Measurements from ENCODE around the gene SNX11.
A peak's percentile ranks its signal among the peaks of the same experiment; 100 is the strongest.

The SNX11 gene

DNA sequence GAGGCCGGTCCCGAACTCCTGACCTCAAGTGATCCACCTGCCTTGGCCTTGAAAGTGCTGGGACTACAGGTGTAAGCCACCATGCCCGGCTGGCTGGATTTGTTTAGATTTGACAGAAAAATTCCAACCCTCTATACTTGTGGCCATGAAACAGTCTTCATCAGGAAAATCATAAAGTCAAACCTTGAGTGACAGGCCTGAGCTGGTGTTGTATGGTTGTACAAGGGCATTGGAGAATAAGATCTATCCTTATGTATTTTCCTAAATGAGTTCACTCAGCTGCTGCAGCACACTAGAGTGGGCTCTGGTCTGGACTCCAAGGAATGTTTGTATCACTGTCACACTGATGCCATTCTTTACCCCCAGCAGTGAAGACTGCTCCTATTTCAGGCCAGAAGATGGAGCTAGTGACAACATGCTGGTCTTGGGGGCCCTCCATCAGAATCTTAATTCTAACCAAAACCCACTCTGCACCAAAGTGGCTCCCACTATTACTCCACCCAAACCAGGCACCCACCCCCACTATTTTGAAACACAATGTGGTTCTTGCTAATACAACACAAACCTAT, 27.4 kb downstream of the SNX11 start:
- FAIRE-seq: no peak

DNA sequence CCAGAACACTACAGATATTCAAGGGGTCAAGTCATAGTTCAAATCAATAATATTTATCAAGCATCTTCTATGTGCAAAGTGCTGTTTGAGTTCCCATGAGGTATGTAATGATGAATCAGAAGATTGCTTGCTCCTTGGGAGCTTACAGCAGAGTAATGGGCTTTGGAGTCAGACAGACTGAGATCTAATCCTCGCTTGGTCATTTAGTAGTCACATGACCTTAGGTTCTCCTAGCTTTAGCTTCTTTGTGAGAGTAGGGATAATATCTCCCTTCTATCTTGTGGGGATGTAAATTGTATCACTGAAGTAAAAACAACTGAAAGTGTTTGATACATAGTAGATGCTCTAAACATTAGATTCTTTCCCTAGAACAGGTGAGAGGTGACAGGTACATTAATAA, 30.1 kb downstream of the SNX11 start:
- no peak for FAIRE-seq

DNA sequence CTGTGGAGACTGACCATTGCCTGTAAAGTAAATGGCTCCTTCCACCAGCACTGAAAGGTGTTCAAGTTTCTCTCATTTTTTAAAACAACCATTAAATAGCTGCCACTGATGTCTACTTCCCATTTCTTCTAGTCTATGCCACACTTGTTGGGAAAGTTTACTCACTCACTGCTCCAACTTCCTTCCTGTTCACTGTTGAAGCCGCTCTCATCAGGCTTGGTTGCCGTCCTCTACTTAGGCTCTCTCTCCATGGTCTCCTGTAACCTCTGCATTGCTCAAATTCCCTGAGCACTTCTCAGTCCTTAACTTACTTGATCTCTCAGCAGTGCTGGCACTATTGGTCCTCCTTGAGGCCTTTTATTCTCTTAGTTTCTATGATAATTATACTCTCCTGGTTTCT, 32.4 kb downstream of the SNX11 start:
- FAIRE-seq: no peak

DNA sequence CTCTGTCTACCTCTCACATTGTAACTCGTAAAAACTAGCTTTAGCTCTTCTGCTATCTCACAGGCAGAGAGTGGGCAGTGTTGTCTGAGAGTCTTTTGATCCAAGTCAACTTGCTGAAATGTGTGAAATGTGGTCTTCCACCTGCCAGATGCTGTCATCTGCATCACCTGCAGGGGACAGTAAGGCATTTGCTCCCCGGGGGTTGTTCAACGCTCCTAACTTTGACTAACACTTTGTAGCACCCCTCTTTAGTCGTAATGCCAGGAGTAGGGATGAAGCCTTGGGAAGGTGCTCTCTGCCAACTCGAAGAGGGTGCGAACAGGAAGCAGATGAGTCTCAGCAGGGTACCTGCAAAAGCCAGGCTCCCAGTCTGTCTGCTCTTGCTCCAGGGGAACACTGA, 36.1 kb downstream of the SNX11 start:
- no peak for FAIRE-seq

DNA sequence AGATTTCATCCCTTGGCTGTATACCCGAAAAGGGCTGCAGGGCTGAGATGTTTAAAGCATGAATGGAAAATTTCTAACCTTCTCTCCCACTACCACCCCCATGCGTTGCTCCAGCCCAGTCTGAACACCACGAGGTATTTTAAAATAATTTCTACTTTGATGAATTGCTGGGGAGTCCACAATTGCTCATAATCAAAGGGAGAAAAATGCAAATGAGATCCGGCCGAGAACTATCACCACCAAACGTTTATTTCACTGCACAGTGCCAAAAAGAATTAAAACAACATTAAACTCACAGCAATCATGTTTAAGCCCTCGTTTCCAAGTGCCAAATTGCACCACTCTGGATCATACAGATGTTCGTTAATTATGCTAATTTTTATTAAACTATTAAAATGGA, 36.7 kb downstream of the SNX11 start:
- FAIRE-seq: no peak

DNA sequence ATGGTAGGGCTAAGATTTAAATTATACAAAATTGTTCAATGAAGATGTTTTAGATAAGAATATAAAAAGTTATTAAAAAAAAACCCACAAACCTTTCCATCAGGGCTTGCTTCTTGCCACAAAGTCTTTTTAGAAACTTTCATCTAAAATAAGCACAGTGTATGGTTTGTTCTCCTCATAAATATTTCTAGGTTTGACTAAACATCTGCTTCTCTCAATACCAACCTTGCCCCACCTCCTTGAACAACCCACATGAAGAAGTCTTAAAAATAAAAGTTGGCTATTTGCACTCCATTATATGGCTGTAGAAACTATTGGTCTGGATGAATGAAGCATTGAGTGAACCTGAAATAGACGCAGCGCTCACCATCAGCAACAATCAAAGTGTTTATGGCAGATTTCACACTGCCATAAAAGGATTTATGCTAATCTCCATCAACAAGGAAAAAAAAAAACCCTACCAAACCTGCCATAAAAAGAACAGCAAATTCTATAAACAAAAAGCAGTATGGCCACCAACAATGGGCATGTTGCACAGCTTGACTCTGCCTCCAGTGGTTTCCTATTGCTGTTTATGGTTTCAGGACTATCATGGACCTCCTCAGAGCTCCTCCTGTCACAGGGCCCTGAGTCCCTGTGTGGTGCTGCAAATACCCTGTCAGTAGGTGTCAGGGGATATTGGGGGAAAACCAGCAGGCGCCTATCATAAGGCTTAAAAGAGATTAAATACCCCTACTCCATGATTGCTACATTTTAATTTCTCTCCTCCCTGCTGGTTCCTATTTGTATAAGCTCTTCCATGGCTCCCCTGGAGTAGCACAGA, 37.6 kb downstream of the SNX11 start:
- FAIRE-seq: no peak

DNA sequence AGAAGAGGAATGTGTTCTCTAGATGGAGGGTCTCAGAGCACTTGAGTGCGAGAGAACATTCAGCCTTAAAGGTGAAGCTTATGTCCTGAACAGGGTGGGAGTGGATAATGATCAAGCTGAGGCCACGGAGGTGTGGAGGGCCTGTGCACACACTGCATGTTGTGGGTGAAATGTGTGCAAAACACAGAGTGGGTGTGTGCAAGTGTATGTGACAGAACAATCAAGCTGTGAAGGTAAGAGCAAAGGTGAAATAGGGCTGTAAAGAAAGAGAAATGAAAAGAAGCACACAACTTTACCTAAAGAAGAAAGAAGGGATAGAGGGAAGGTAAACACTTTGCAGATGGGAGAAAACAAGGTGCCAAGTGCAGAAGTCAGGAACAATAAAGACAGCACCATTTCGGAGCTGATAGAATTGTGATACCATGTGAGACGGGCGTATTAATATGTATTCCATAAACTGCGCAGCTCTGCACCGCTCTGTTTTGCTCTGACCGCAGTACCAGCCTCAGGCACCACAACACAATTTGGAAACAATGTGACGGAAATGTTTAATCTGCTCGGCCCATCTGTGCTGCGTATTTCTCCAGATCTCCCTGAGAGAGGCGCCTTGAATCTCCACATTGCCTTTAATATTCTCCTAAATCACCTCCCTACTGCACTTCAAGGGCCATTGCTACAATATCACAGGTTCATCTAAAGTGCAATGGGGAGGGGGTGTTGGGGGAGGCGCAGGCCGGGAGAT, 40.6 kb downstream of the SNX11 start:
- peak; percentile 60 for FAIRE-seq

DNA sequence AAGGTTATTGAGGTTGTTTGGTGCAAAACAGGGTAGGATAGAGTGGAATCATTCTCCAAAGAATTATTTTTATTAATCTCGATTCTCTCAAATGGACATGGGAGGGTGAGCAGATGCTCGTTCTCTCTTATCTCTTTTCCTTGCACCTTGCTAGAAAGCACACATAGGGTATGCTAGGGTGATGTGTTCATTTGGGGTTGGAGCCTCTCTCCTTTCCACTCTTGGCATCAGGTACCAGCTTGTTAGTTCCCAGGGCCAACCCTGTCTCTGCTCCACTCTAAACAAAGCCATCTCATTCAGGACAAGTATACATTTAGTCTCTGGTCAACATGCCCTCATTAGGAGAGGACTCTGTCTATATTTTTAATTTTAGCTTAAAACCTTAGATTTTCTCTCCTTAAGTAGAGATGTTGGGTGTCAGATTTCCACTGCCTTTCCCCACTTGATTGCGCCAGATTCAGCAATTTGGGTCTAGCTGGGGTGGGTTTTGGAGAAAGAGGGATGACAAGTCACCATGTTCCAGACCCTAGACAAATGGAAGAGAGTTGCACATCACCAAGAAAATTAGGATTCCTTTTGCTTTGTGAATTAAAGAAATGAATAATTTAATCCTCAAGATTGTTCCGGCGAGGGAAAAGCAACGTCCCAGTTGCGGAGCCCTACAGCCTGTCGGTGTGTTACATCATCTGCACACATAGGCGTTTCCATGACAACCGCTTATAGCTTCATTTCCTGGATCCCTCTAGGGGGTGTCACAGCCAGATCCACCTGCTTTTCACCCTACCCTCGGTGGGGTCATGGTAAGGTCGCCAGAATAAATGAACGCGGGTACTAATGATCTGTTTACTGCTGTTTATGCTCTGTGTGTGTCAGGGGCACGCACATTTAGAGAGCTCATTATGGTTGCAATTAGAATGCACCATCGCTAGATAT, 41.6 kb downstream of the SNX11 start:
- FAIRE-seq: peak; percentile 74

DNA sequence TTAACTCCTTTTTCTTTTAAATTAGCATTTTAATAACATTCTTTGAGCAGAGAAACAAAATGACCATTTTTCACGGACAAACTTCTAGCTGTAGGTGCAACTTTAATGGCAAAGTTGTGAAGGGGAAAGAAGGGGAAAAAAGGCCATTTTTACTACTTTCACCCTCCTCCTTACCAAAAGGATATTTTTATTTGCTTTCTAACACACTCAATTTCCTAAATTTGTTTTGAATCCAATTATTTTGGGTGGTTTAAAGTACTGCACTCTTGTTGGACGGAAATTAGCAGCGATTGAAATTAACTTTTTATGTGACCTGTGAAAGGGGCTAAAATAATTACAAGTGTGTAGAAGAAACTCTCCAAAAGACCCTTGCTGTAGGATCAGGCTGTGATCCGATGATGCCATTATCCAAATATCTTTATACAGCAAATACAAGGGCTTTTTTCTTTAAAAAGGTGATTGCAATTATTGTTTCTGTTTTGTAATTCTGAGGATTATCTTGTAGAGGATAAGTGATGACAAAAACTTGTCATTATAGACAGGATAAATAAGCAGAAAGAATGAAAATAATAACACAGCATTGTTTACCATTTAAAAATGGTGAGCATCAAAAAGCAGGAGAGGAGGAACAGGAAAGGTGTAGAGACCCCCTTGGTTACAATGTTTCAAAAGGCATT, 42.4 kb downstream of the SNX11 start:
- FAIRE-seq: no peak

DNA sequence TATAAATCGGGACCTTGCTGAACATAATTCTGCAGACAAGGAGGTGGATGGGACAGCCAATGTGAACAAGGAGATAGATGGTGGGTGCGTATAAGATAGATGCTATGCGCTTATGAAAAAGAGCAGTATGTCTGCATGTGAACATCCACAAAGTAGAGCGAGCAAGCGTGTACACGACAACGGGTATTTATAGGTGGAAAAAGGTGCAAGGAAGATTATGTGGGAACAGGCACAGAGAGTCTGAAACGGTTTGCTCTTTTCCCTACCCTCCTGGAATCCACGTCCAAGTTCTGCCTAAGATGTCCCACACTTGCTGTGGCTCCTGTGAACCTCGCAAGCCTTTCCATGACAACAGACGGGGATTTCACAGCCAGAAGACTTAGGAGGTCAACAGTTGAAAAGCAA, 43.0 kb downstream of the SNX11 start:
- FAIRE-seq: no peak

DNA sequence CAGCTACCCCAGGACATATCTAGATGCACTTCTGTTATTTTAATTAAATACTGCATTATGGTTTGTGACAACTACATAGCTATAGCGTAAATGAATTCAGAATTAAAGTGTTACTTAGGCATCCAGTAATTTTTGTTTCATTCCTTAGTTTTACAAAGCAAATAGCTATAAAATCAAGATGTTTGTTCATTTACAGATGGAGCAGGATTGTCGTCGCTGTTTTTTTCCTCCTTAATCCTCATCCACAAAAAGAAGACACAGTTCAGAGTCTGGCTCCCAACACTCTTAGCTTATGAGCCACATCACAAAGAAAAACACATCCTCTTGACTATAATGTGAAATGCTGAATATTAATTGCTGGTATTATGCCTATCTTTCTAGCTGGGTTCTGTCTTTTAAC, 43.7 kb downstream of the SNX11 start:
- FAIRE-seq: no peak

DNA sequence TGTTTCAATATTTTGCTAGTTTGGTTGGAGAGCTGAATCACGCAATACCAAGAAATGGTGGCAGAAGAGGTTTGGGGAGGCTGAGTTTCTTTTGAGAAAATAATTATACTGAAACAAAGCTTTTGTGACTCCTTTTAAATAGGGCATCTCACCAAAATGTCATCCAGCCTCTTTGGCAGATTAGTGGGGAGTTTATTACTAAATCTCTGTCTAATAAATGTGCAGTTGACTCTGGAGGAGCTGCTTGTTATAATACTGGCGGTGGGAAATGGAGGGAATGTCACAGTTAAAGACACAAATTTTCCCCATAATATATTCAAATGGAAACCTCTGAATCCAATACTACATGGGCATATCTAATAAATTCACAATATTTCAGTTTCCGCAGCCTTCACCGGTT, 44.7 kb downstream of the SNX11 start:
- FAIRE-seq: no peak

DNA sequence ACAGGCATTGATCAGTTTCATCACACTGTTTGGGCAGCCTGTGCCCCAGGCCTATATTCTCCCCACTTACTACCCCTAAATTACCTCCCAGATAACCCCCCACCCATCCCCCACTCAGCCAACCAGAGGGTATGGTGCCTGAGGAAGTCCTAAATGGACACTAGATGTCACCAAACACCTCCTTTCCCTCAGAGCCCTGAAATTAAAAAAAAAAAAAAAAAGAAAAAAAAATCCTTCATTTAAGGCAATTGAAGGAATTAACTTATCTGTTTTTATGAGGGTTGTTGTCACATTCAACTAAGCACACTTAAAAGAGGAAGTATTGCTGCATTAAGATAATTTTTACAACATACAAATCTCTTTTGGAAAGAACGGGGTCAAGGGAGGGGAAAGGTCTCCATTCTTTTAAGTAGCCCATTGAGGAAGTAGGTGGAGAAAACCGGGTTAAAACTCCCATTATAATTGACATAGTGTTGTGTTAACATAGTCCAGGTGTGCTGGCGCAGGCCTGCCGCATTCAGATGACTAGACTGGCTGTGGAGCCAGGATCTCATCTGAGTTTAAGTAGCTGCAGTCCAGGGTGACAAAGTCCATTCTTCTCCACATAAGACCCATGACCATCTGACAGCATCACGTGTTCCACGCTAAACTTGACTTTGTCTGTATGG, 46.3 kb downstream of the SNX11 start:
- peak; percentile 89 for FAIRE-seq

DNA sequence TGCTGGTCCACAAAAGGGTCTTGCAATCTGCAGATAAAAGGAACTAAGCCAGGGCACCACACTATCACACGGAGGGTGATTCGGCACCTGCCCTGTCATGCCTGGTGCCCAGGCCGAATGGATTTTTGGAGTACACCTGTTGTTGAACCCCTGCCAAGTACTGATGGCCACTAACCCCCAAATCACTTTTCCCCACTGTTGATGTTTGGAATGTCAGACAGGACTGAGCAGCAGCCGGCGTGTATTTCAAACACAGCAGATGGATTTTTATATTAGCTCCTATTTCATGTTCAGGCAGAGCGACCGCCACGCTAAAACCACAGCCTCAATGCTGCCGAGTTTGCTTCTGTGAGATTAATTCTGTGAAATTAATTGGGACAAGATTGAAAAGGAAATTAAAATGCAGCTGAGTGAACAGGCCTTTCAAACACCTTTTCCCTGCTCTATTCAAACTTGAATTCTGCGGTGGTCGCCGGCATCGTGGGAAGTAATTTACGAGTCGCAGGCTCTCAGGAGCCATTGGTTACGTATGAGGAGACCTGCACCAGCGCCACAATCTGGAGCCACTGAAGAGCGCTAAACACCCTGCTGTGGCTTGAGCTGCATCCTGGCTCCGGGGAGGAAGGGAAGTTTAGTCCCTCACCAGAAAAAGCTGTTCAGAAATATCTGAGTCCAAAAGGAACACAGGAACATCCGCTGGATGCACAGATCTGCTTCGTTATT, 48.5 kb downstream of the SNX11 start:
- no peak for FAIRE-seq

DNA sequence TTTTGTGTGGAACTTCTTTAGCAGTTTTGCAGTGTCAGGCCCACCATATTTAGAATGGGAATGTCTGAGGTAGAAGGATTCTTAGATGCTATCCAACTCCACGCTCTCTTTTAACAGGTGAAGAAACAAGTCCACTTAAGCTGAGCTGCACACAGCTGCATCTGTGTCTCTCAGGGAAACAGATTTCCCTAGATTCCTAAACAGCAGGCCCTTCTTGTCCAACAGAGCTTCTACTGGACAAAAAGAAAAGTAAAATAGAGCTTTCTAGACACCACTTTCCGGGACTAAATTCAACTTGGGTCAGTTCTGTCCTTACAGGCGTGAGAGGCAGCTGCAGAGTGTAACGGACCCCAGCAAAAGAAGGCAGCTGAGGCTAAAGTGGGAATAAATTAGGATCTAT, 51.7 kb downstream of the SNX11 start:
- FAIRE-seq: no peak

DNA sequence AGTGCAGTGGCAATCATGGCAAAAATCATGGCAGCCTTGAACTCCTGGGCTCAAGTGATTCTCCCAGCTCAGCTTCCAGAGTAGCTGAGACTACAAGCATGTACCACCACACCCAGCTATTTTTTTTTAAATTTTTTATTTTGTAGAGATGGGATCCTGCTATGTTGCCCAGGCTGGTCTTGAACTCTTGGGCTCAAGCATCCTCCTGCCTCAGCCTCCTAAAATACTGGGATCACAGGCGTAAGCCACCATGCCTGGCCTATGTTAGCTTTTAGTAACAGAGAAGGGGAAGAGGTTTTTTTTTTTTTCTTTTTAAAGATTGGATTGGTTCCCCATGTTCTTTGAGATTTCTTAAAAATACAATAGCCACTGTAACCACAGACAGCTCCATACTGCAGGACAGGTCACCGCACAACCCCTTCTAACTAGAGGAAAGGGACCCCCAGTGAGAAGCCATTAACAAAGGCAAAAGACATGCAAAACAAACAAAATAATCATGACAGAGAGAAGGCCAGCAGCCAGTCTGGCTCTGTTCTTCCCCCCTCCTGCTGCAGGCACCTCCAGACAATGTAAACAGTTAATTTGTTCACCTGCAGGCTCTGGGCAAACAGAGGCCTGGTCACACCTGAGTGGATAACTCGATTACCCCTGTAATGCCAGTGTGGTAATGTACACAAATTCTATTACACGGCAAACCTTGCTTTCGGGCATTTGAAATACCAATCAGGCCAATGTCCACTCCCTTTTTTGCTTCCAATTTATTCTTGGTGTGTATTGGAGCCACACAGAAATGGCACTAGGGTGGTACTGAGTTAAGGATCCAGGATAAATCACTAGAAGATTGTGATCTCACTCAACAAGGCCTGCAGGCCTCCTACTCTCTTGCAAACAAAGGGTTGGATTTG, 52.9 kb downstream of the SNX11 start:
- FAIRE-seq: no peak

DNA sequence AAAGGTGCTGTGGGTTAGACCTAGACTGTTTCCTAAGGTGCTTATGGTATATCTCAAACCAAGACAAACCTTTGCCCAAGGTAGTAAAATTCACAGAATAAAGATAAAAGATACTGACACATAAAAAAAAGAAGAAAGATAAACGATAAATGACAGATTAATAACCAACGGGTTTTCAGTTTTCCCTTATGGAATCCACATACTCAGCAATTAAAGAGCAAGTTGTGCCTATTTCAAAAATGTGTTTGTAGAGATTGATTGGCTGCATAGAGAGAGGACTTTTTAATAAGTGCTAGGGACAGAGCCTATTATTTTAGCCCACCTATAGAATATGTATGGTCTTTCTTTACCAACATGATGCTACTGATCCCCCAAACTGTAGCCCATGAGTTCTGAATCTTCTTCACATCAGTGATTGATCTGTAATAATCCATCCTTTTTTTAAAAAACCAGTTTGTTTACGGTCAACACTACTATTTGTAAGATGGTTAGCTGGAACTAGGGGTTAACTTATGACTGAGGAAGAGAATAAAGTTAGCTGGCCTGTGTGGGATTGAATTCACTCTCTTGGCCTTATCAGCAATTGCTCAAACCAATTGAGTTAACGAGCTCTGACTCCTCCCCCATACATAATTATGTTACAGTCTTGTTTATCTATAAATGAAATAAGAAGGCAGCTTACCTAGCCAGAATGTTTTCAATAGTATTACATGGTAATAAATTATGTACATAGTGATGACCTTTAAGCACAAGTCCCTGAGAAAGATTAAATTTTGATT, 53.8 kb downstream of the SNX11 start:
- FAIRE-seq: no peak

DNA sequence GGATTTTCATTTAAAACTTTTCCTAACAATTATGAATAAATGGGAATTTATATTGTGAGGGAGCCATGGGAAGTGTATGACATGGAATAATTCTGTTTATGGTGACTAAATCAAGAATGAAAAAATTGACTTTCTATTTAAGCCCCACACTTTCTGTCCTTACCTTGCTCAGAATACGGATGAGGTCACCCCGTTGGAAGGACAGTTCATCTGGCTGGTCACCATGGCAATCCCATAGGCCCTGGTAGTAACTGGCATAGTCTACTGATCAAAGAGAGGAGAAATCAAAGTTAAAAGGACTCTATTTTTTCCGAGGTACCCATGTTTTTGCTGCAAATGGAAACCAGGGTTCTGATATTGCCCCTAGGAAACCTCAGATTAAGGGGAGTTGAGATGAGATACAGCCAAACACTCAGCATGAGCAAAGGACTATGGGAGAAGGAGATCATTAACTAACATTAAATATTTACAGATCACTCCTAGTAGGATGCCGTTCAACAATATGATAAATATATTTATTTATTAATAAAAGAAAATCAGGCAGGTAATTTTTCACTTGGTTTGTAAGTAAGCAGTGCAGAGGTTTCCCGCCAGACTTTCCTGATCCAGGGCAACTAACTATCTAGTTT, 54.9 kb downstream of the SNX11 start:
- no peak for FAIRE-seq
